Fibroblast of lung (primary cell): ENCODE results near the gene FCSK. TPM values are rescaled to one million over a fixed set of nuclear protein-coding genes. Genes with fewer than 3 reads are reported as not detected.

Experiments used
- DNase-seq, 2 donors: peaks; one replicate each; pipeline versions ENCODE4 v3.0.0 to v3.0.0-alpha.2; 2010; ENCODE audit warnings: low read depth in 2 of 2
- H2AFZ ChIP-seq: 2 replicates; pipeline ENCODE4 v1.5.1; 2012; ENCODE audit warnings: low read length, control low read depth, inconsistent platforms
- H3K27ac ChIP-seq: 2 replicates; pipeline ENCODE4 v1.5.1; 2011; ENCODE audit warnings: low read length, control low read depth; ENCODE audit not compliant: insufficient read depth
- H3K27me3 ChIP-seq: 2 replicates; pipeline ENCODE4 v1.5.1; 2011; ENCODE audit warnings: mild to moderate bottlenecking, low read length; ENCODE audit not compliant: control insufficient read depth, insufficient read depth
- H3K36me3 ChIP-seq: 2 replicates; pipeline ENCODE4 v1.5.1; 2011; ENCODE audit warnings: low read length; ENCODE audit not compliant: control insufficient read depth, insufficient read depth
- H3K4me1 ChIP-seq: 2 replicates; pipeline ENCODE4 v1.5.1; 2011; ENCODE audit warnings: low read length; ENCODE audit not compliant: control insufficient read depth, insufficient read depth; ENCODE audit errors: extremely low read depth
- H3K4me2 ChIP-seq: 2 replicates; pipeline ENCODE4 v1.5.1; 2011; ENCODE audit warnings: low read length, control low read depth; ENCODE audit not compliant: insufficient read depth; ENCODE audit errors: extremely low read depth
- H3K4me3 ChIP-seq, 4 experiments: fragments of 200-600 bp in 1 of 4; sonication (generic) in 1 of 4; replicated peaks in 1 of 4; 2 replicates each; pipeline ENCODE4 v1.5.1; 2011 to 2016; ENCODE audit warnings: low read length in 4 of 4, low read depth in 3 of 4, mild to moderate bottlenecking in 3 of 4, control low read depth in 2 of 4, inconsistent platforms in 1 of 4, mixed read lengths in 1 of 4; ENCODE audit not compliant: insufficient read depth in 1 of 4; ENCODE audit errors: control extremely low read depth in 1 of 4
- H3K79me2 ChIP-seq: 2 replicates; pipeline ENCODE4 v1.5.1; 2012; ENCODE audit warnings: mild to moderate bottlenecking, low read length, inconsistent platforms; ENCODE audit not compliant: control insufficient read depth, insufficient read depth
- H3K9ac ChIP-seq: 2 replicates; pipeline ENCODE4 v1.5.1; 2011; ENCODE audit warnings: mild to moderate bottlenecking, low read length, control low read depth; ENCODE audit not compliant: insufficient read depth
- H3K9me3 ChIP-seq: 2 replicates; pipeline ENCODE4 v1.5.1; 2012; ENCODE audit warnings: low read depth, low read length; ENCODE audit not compliant: control insufficient read depth, insufficient read depth
- H4K20me1 ChIP-seq: 2 replicates; pipeline ENCODE4 v1.5.1; 2011; ENCODE audit warnings: low read length; ENCODE audit not compliant: control insufficient read depth, insufficient read depth; ENCODE audit errors: extremely low read depth
- EZH2 ChIP-seq: IDR thresholded peaks from 2 replicates; pipeline ENCODE4 v1.5.1; 2012; ENCODE audit warnings: low read length, control low read depth, mild to moderate bottlenecking; ENCODE audit errors: missing control alignments
- polyA plus RNA-seq, 2 donors: library from polyadenylated mRNA; depleted of rRNA in 1 of 2; stranded (reverse) in 1 of 2; unstranded in 1 of 2; fragments of >200 nt; gene quantifications; 2 replicates each; pipeline ENCODE4 v1.2.1, GENCODE V29; 2011 to 2012; ENCODE audit warnings: missing spikeins in 1 of 2
- total RNA-seq: library from RNA; depleted of rRNA; stranded (reverse); fragments of >200 nt; gene quantifications from 2 replicates; pipeline ENCODE4 v1.2.1, GENCODE V29; 2014
- TF ChIP-seq, protein P1 (sequence below), 2 donors: IDR thresholded peaks in 1 of 2; conservative IDR thresholded peaks in 1 of 2; 1 replicate in 1 of 2; 2 replicates in 1 of 2; pipeline ENCODE4 v1.5.1; 2011 to 2012; ENCODE audit warnings: low read length in 2 of 2, control low read depth in 1 of 2, inconsistent platforms in 1 of 2, low read depth in 1 of 2, mild to moderate bottlenecking in 1 of 2

Gene FCSK
- total and polyA plus RNA-seq, 2 donors (not counting 1 experiment from before 2014, with no cell fraction given) = 4.9 to 13.5 TPM

- TF ChIP-seq EZH2 = no peak
- TF ChIP-seq, protein P1, sequence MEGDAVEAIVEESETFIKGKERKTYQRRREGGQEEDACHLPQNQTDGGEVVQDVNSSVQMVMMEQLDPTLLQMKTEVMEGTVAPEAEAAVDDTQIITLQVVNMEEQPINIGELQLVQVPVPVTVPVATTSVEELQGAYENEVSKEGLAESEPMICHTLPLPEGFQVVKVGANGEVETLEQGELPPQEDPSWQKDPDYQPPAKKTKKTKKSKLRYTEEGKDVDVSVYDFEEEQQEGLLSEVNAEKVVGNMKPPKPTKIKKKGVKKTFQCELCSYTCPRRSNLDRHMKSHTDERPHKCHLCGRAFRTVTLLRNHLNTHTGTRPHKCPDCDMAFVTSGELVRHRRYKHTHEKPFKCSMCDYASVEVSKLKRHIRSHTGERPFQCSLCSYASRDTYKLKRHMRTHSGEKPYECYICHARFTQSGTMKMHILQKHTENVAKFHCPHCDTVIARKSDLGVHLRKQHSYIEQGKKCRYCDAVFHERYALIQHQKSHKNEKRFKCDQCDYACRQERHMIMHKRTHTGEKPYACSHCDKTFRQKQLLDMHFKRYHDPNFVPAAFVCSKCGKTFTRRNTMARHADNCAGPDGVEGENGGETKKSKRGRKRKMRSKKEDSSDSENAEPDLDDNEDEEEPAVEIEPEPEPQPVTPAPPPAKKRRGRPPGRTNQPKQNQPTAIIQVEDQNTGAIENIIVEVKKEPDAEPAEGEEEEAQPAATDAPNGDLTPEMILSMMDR (conservative IDR thresholded peaks at IDR 0.05 in 1 of 2, IDR thresholded peaks at IDR 0.05 in 1 of 2; ENCODE audit: low read depth in 1 of 2, low read length in 2 of 2) = no peak
- Histone ChIP-seq H4K20me1 (no peaks in the 10 kb centered on the region), H3K4me2 (peak overlapping the region; percentile 100), H3K79me2 (peaks cover 19% of the 10 kb centered on the region), H3K27ac (peak overlapping the region; percentile 1), H3K27me3 (no peaks in the 10 kb centered on the region), H3K9ac (peak overlapping the region; percentile 55), H2AFZ (peak overlapping the region; percentile 17), H3K4me3 (peak overlapping the region; percentile 74 to 80 (median 80)), H3K36me3 (peaks cover 4% of the 10 kb centered on the region), H3K9me3 (no peaks in the 10 kb centered on the region), H3K4me1 (peaks cover 29% of the 10 kb centered on the region)
- DNase-seq = peak; percentile 52 to 73
These were observed 16.5 kb upstream of the FCSK start for GRCh38 chr16:70437582-70438557.

- Histone ChIP-seq H3K27ac (peak overlapping the region; percentile 1), H3K4me1 (peaks cover 24% of the 10 kb centered on the region), H3K4me3 (peak overlapping the region; percentile 74 to 80 (median 80)), H3K79me2 (peaks cover 19% of the 10 kb centered on the region), H3K9ac (peak overlapping the region; percentile 59), H3K27me3 (no peaks in the 10 kb centered on the region), H3K4me2 (peak overlapping the region; percentile 100), H3K9me3 (no peaks in the 10 kb centered on the region), H4K20me1 (no peaks in the 10 kb centered on the region), H3K36me3 (peaks cover 4% of the 10 kb centered on the region), H2AFZ (no peak overlapping the region)
- TF ChIP-seq, protein P1 (conservative IDR thresholded peaks at IDR 0.05 in 1 of 2, IDR thresholded peaks at IDR 0.05 in 1 of 2; ENCODE audit: low read depth in 1 of 2, low read length in 2 of 2) = no peak
- no peak for TF ChIP-seq EZH2
- peak in 1 of 2 donors; percentile 13 for DNase-seq
These were observed 15.8 kb upstream of the FCSK start for GRCh38 chr16:70438585-70438968.
